WTC11 (cell line): ENCODE measurements around the gene SAMD3. TPM values are rescaled to one million over a fixed set of nuclear protein-coding genes. Genes with fewer than 3 reads are reported as not detected.

ENCODE experiments used
- ATAC-seq: fragments of 200-7000 bp; cut with Tn5 transposase; 2 replicates; pipeline ENCODE4 v1.10.0; 2021; ENCODE audit warnings: mild to moderate bottlenecking, moderate library complexity
- CTCF ChIA-PET: fragments of 300-600 bp; sonication (Branson Sonifier 250); formaldehyde crosslinking; loops from one replicate; lab custom pipeline; 2021; ENCODE audit warnings: antibody characterized with exemption; lab: Charles Lee
- POLR2A ChIA-PET: fragments of 350-600 bp; sonication (Branson Sonifier 250); formaldehyde crosslinking; loops from one replicate; lab custom pipeline; 2021; ENCODE audit warnings: antibody characterized with exemption; lab: Charles Lee
- DNase-seq: peaks from one replicate; pipeline ENCODE4 v3.0.0; 2021; ENCODE audit warnings: low spot score
- H3K27ac Mint-ChIP-seq: 2 replicates; pipeline ENCODE4 v1.8.0; 2021; ENCODE audit warnings: mixed read lengths
- H3K27me3 Mint-ChIP-seq: 2 replicates; pipeline ENCODE4 v1.8.0; 2021; ENCODE audit warnings: low read depth, mild to moderate bottlenecking, moderate library complexity, mixed read lengths
- H3K36me3 Mint-ChIP-seq: 2 replicates; pipeline ENCODE4 v1.8.0; 2021; ENCODE audit warnings: mixed read lengths
- H3K4me1 Mint-ChIP-seq: 2 replicates; pipeline ENCODE4 v1.8.0; 2022; ENCODE audit warnings: mixed read lengths
- H3K4me3 Mint-ChIP-seq: 2 replicates; pipeline ENCODE4 v1.8.0; 2021; ENCODE audit warnings: mild to moderate bottlenecking, moderate library complexity, mixed read lengths
- H3K9me3 Mint-ChIP-seq: 2 replicates; pipeline ENCODE4 v1.8.0; 2021; ENCODE audit warnings: mixed read lengths
- AR ChIP-seq: fragments of 250-450 bp; sonication (Bioruptor Pico); IDR thresholded peaks from 2 replicates; pipeline ENCODE4 v1.9.0; 2021; ENCODE audit warnings: mild to moderate bottlenecking
- ARID4B ChIP-seq: sonication (generic); formaldehyde crosslinking; IDR thresholded peaks from 2 replicates; pipeline ENCODE4 v1.8.0; 2023; ENCODE audit warnings: missing genetic modification reagents, mild to moderate bottlenecking, borderline replicate concordance
- CDX4 ChIP-seq: fragments of 250-450 bp; sonication (Bioruptor Pico); IDR thresholded peaks from 2 replicates; pipeline ENCODE4 v1.9.0; 2021; ENCODE audit warnings: moderate library complexity, mild to moderate bottlenecking, inconsistent platforms, borderline replicate concordance
- E2F1 ChIP-seq: sonication (generic); formaldehyde crosslinking; IDR thresholded peaks from 2 replicates; pipeline ENCODE4 v1.8.0; 2022; ENCODE audit warnings: mild to moderate bottlenecking, missing genetic modification reagents
- ELF4 ChIP-seq: sonication (generic); formaldehyde crosslinking; IDR thresholded peaks from 2 replicates; pipeline ENCODE4 v1.8.1; 2022; ENCODE audit warnings: low read depth, mild to moderate bottlenecking, moderate library complexity, missing genetic modification reagents
- ESRRA ChIP-seq: sonication (generic); formaldehyde crosslinking; IDR thresholded peaks from 2 replicates; pipeline ENCODE4 v1.8.1; 2022; ENCODE audit warnings: mild to moderate bottlenecking, missing genetic modification reagents, borderline replicate concordance
- FOXJ3 ChIP-seq: sonication (generic); formaldehyde crosslinking; IDR thresholded peaks from 2 replicates; pipeline ENCODE4 v1.9.0; 2021; ENCODE audit warnings: missing genetic modification reagents, mild to moderate bottlenecking, borderline replicate concordance
- FOXP1 ChIP-seq: sonication (generic); formaldehyde crosslinking; IDR thresholded peaks from 2 replicates; pipeline ENCODE4 v1.8.0; 2022; ENCODE audit warnings: missing genetic modification reagents, mild to moderate bottlenecking, moderate library complexity, borderline replicate concordance
- HMGA2 ChIP-seq: fragments of 250-450 bp; sonication (Bioruptor Pico); IDR thresholded peaks from 2 replicates; pipeline ENCODE4 v1.4.0; 2021; ENCODE audit warnings: mild to moderate bottlenecking, moderate library complexity
- IRF2 ChIP-seq: sonication (generic); formaldehyde crosslinking; IDR thresholded peaks from 2 replicates; pipeline ENCODE4 v1.8.0; 2022; ENCODE audit warnings: low read depth, missing genetic modification reagents, borderline replicate concordance
- MLX ChIP-seq: sonication (generic); formaldehyde crosslinking; IDR thresholded peaks from 2 replicates; pipeline ENCODE4 v1.8.1; 2023; ENCODE audit warnings: mild to moderate bottlenecking, missing genetic modification reagents, moderate library complexity
- TCF7 ChIP-seq: sonication (generic); formaldehyde crosslinking; IDR thresholded peaks from 2 replicates; pipeline ENCODE4 v1.8.0; 2022; ENCODE audit warnings: mild to moderate bottlenecking, low read depth, missing genetic modification reagents, moderate library complexity
- TP53 ChIP-seq: sonication (generic); formaldehyde crosslinking; IDR thresholded peaks from 2 replicates; pipeline ENCODE4 v1.8.1; 2023; ENCODE audit warnings: mild to moderate bottlenecking, missing genetic modification reagents
- ZNF532 ChIP-seq: fragments of 250-450 bp; sonication (Bioruptor Pico); IDR thresholded peaks from 2 replicates; pipeline ENCODE4 v1.9.0; 2021; ENCODE audit warnings: mild to moderate bottlenecking, borderline replicate concordance
- ZSCAN18 ChIP-seq: fragments of 250-450 bp; sonication (Bioruptor Pico); IDR thresholded peaks from 2 replicates; pipeline ENCODE4 v2.1.2; 2022; ENCODE audit warnings: mild to moderate bottlenecking, moderate library complexity
- total RNA-seq: library from RNA; stranded (reverse); gene quantifications from 3 replicates; pipeline ENCODE4 v1.2.3, GENCODE V29; 2021

The SAMD3 gene
- total RNA-seq, 1 experiment from 2014 or later = 1.2 TPM

GRCh38 chr6:130107710-130108109 is 115.0 kb downstream of the SAMD3 start:
- CTCF ChIA-PET = no interaction called here
- no peak for TF ChIP-seq ESRRA (CRISPR knock-in tag)
- no peak for TF ChIP-seq AR (CRISPR knock-in tag)
- TF ChIP-seq E2F1 (CRISPR knock-in tag) = no peak
- TF ChIP-seq ARID4B = no peak
- TF ChIP-seq CDX4 (CRISPR knock-in tag) = no peak
- no peak for TF ChIP-seq ELF4
- TF ChIP-seq FOXJ3 = no peak
- Mint-ChIP-seq H3K4me1 (no peaks in the 10 kb centered on the region), H3K9me3 (peaks cover 9% of the 10 kb centered on the region), H3K4me3 (no peak overlapping the region), H3K27ac (no peak overlapping the region), H3K36me3 (peaks cover 17% of the 10 kb centered on the region), H3K27me3 (no peaks in the 10 kb centered on the region)
- POLR2A ChIA-PET = no interaction called here
- no peak for DNase-seq
- ATAC-seq = no peak

- DNase-seq = no peak
- Mint-ChIP-seq H3K4me3 (no peak overlapping the region), H3K27ac (no peak overlapping the region)
- TF ChIP-seq TP53 = no peak
- TF ChIP-seq, all 79 proteins: peak for 0
- ChIA-PET CTCF (no interaction called here), POLR2A (no interaction called here)
- H3K9me3 Mint-ChIP-seq = peaks cover 9% of the 10 kb centered on the region
- ATAC-seq = no peak
- peaks cover 19% of the 10 kb centered on the region for H3K36me3 Mint-ChIP-seq
- H3K27me3 Mint-ChIP-seq = no peaks in the 10 kb centered on the region
- H3K4me1 Mint-ChIP-seq = no peaks in the 10 kb centered on the region
These were observed 116.6 kb downstream of the SAMD3 start for GRCh38 chr6:130105996-130106704.

GRCh38 chr6:130099119-130099518 is 123.6 kb downstream of the SAMD3 start:
- ChIA-PET CTCF (no interaction called here), POLR2A (no interaction called here)
- H3K36me3 Mint-ChIP-seq = peaks cover 7% of the 10 kb centered on the region
- TF ChIP-seq FOXP1 (CRISPR knock-in tag) (no peak), ZNF532 (no peak), IRF2 (CRISPR knock-in tag) (no peak), ZSCAN18 (CRISPR knock-in tag) (no peak), TCF7 (CRISPR knock-in tag) (no peak), MLX (CRISPR knock-in tag) (no peak), HMGA2 (CRISPR knock-in tag) (no peak)

More at GRCh38 chr6:130099119-130099518, 123.6 kb downstream of the SAMD3 start:
- Mint-ChIP-seq H3K4me3 (no peak overlapping the region), H3K27me3 (no peaks in the 10 kb centered on the region), H3K9me3 (peaks cover 4% of the 10 kb centered on the region; the same call in 1 of the 2 replicates), H3K27ac (no peak overlapping the region), H3K4me1 (no peaks in the 10 kb centered on the region)
- ATAC-seq = no peak
- DNase-seq = no peak
